Measurements from ENCODE around the gene SLC9C1. TPM values are rescaled to one million over a fixed set of nuclear protein-coding genes. Genes with fewer than 3 reads are reported as not detected.

Gene SLC9C1
- total and polyA plus RNA-seq, 2 experiments from 2014 or later: 0.03 TPM; not detected in 1

GRCh38 chr3:112261742-112262141, 32.3 kb downstream of the SLC9C1 start:
- H2AFZ ChIP-seq: no peak overlapping the region
- 75% methylated on average over 2 of the region's 2 CpGs for WGBS (ENCODE audit: low lambda C conversion rate, missing lambda C conversion rate)
- H3K27me3 ChIP-seq: no peaks in the 10 kb centered on the region
- H3K79me2 ChIP-seq: no peaks in the 10 kb centered on the region
- no peak overlapping the region for H3K4me3 ChIP-seq
- H4K20me1 ChIP-seq (ENCODE audit: insufficient read depth, poor library complexity, severe bottlenecking): no peaks in the 10 kb centered on the region
- no peak for DNase-seq (ENCODE audit: low spot score)
- H3K27ac ChIP-seq: no peak overlapping the region
- H3K9me3 ChIP-seq (ENCODE audit: low read depth): no peaks in the 10 kb centered on the region
- no peak for TF ChIP-seq CTCF (IDR thresholded peaks at IDR 0.05; ENCODE audit: poor library complexity)
- no peak for TF ChIP-seq EZH2 (IDR thresholded peaks at IDR 0.05; ENCODE audit: borderline replicate concordance)
- no peak for TF ChIP-seq EZH2phosphoT487 (IDR thresholded peaks at IDR 0.05; ENCODE audit: low read depth, severe bottlenecking, unreplicated experiment)
- H3K9me2 ChIP-seq (replicated peaks; ENCODE audit: insufficient read depth): no peaks in the 10 kb centered on the region
- H3K4me2 ChIP-seq: no peak overlapping the region
- no peaks in the 10 kb centered on the region for H3K36me3 ChIP-seq (replicated peaks; ENCODE audit: insufficient read depth, low read depth)
- H3K4me1 ChIP-seq (ENCODE audit: insufficient read depth): no peaks in the 10 kb centered on the region

GRCh38 chr3:112260563-112260962, 33.5 kb downstream of the SLC9C1 start:
- H3K4me1 ChIP-seq (ENCODE audit: insufficient read depth): no peaks in the 10 kb centered on the region
- H3K4me3 ChIP-seq: no peak overlapping the region
- H3K9me2 ChIP-seq (replicated peaks; ENCODE audit: insufficient read depth): no peaks in the 10 kb centered on the region
- H3K27ac ChIP-seq: no peak overlapping the region
- no peak for TF ChIP-seq EZH2 (IDR thresholded peaks at IDR 0.05; ENCODE audit: borderline replicate concordance)
- H3K27me3 ChIP-seq: no peaks in the 10 kb centered on the region
- no peaks in the 10 kb centered on the region for H3K9me3 ChIP-seq (ENCODE audit: low read depth)
- H4K20me1 ChIP-seq (ENCODE audit: insufficient read depth, poor library complexity, severe bottlenecking): no peaks in the 10 kb centered on the region
- DNase-seq (ENCODE audit: low spot score): no peak
- WGBS (ENCODE audit: low lambda C conversion rate, missing lambda C conversion rate): 96% methylated on average over 1 of the region's 1 CpG
- H3K4me2 ChIP-seq: no peak overlapping the region
- H3K79me2 ChIP-seq: no peaks in the 10 kb centered on the region
- no peak overlapping the region for H2AFZ ChIP-seq
- no peaks in the 10 kb centered on the region for H3K36me3 ChIP-seq (replicated peaks; ENCODE audit: insufficient read depth, low read depth)

- no peak for TF ChIP-seq EZH2phosphoT487 (IDR thresholded peaks at IDR 0.05; ENCODE audit: low read depth, severe bottlenecking, unreplicated experiment)
- no peak for TF ChIP-seq EZH2 (IDR thresholded peaks at IDR 0.05; ENCODE audit: borderline replicate concordance)
- no peak for TF ChIP-seq CTCF (IDR thresholded peaks at IDR 0.05; ENCODE audit: poor library complexity)
- Histone ChIP-seq H4K20me1 (ENCODE audit: insufficient read depth, poor library complexity, severe bottlenecking) (no peaks in the 10 kb centered on the region), H3K9me2 (replicated peaks; ENCODE audit: insufficient read depth) (no peaks in the 10 kb centered on the region), H2AFZ (no peak overlapping the region), H3K4me1 (ENCODE audit: insufficient read depth) (no peaks in the 10 kb centered on the region), H3K9me3 (ENCODE audit: low read depth) (no peaks in the 10 kb centered on the region), H3K4me2 (no peak overlapping the region), H3K36me3 (replicated peaks; ENCODE audit: insufficient read depth, low read depth) (no peaks in the 10 kb centered on the region), H3K79me2 (no peaks in the 10 kb centered on the region), H3K4me3 (no peak overlapping the region), H3K27ac (no peak overlapping the region), H3K27me3 (no peaks in the 10 kb centered on the region)
- 87% methylated on average over 2 of the region's 2 CpGs for WGBS (ENCODE audit: low lambda C conversion rate, missing lambda C conversion rate)
- DNase-seq (ENCODE audit: low spot score): no peak
These were observed 40.6 kb downstream of the SLC9C1 start for GRCh38 chr3:112253301-112253971.

- TF ChIP-seq CTCF (IDR thresholded peaks at IDR 0.05; ENCODE audit: poor library complexity): no peak
- TF ChIP-seq EZH2 (IDR thresholded peaks at IDR 0.05; ENCODE audit: borderline replicate concordance): no peak
- TF ChIP-seq EZH2phosphoT487 (IDR thresholded peaks at IDR 0.05; ENCODE audit: low read depth, severe bottlenecking, unreplicated experiment): no peak
- Histone ChIP-seq H3K27me3 (no peaks in the 10 kb centered on the region), H4K20me1 (ENCODE audit: insufficient read depth, poor library complexity, severe bottlenecking) (no peaks in the 10 kb centered on the region)
These were observed 46.1 kb downstream of the SLC9C1 start for GRCh38 chr3:112247900-112248299.

More at GRCh38 chr3:112247900-112248299, 46.1 kb downstream of the SLC9C1 start:
- H2AFZ ChIP-seq: no peak overlapping the region
- H3K4me3 ChIP-seq: no peak overlapping the region
- H3K9me2 ChIP-seq (replicated peaks; ENCODE audit: insufficient read depth): no peaks in the 10 kb centered on the region
- no peaks in the 10 kb centered on the region for H3K79me2 ChIP-seq
- H3K4me2 ChIP-seq: no peak overlapping the region
- no peak overlapping the region for H3K27ac ChIP-seq
- H3K36me3 ChIP-seq (replicated peaks; ENCODE audit: insufficient read depth, low read depth): no peaks in the 10 kb centered on the region
- H3K9me3 ChIP-seq (ENCODE audit: low read depth): no peaks in the 10 kb centered on the region
- no peak for DNase-seq (ENCODE audit: low spot score)
- WGBS (ENCODE audit: low lambda C conversion rate, missing lambda C conversion rate): 92% methylated on average over 4 of the region's 4 CpGs
- no peaks in the 10 kb centered on the region for H3K4me1 ChIP-seq (ENCODE audit: insufficient read depth)
